Fibroblast of skin of scalp (primary cell): ENCODE data around the gene GLI1. TPM values are rescaled to one million over a fixed set of nuclear protein-coding genes. Genes with fewer than 3 reads are reported as not detected.
"Not testable (repeated sequence)": the region's sequence is repeated elsewhere in the genome, so short reads cannot be mapped to it uniquely, and the experiment has no call there.

Source experiments
- DNase-seq: peaks from one replicate; pipeline ENCODE4 v3.0.0-alpha.2; 2013
- polyA plus RNA-seq, 2 experiments: library from polyadenylated mRNA; unstranded; fragments of 120-200 nt; gene quantifications; one replicate each; pipeline ENCODE4 v1.2.1, GENCODE V29; 2013; ENCODE audit not compliant: insufficient read length in 2 of 2

GLI1 gene
- polyA plus RNA-seq (2013, experiment 1 of 2; ENCODE audit: insufficient read length), result 22.8 TPM
- 21.6 TPM for polyA plus RNA-seq (2013, experiment 2 of 2; ENCODE audit: insufficient read length)

DNA sequence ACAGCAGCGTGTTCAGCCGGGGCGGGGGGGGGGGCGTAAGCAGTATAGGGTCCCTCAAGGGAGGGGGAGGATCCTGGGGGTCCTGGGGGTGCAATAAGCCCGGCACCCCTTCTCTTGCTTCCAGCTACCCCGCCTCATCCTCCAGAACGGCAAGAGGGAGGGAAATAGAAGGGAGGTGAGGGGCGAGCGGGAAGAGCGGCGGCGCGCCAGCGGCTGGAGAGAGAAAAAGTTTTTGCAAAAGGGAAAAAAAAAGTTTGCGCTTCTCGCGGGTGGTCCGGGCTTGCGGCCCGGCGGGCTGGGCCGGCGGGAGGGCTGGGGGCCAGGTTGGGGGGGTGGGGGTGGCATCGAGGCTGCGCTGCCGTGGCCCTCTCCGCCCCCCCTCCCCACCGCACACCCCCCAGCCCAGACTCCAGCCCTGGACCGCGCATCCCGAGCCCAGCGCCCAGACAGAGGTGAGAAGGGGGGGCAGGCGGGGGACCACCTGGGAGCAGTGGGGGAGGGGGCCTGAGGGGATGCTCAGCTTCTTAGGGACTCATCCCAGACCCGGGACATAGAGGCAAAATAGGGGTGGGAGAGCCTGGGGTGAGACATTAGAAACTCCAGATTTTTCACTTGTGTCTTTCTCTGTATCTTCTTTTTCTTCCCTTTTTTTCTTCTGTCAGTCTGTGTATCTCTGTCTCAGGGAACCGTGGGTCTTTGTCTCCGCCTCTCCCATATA, at the start of gene GLI1:
TSS of gene GLI1 (plus strand) at position 36 of the 718 bp plus-strand sequence. CDS start 3,907 bp downstream, outside the sequence.
- no peak for DNase-seq

DNA sequence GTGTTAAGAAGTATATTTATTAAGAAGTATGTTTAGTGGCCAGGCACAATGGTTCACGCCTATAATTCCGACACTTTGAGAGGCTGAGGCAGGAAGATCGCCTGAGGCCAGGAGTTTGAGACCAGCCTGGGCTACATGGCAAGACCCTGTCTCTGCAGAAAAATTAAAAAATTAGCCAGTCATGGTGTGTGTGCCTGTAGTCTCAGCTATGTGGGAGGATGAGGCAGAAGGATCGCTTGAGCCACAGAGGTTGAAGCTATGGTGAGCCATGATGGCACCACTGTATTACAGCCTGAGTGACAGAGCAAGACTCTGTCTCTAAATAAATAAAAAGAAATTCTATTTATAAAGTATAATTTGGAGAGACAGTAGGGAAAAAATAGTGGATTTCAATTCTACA, 49.1 kb upstream of the GLI1 start:
- no peak for DNase-seq

DNA sequence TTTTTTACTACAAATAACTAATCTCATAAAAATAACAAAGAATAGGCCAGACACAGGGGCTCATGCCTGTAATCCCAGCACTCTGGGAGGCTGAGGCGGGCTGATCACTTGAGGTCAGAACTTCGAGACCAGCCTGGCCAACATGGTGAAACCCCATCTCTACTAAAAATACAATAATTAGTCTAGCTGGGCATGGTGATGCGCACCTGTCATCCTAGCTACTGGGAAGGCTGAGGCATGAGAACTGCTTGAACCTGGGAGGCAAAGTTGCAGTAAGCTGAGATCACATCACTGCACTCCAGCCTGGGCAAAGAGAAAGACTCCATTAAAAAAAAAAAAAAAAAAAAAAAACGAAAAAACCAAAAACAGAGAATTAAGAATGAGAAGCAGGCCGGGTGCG, 45.4 kb upstream of the GLI1 start:
- DNase-seq, result not testable (repeated sequence)

DNA sequence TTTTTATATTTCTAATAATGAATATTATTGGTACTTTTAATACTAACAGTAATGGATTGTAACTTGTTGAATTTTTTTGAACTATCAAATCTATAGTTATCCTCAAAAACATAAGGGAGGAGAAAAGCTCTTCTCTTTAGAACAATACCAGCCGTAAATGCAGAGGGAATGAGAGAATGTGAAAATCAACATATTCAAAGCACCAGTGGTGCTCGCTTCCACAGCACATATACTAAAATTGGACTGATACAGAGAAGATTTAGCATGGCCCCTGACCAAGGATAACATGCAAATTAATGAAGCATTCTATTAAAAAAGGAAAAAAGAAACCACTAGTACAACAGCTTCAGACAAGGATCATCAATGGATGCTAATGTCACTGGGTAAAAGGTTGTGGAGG, 44.5 kb upstream of the GLI1 start:
- no peak for DNase-seq

DNA sequence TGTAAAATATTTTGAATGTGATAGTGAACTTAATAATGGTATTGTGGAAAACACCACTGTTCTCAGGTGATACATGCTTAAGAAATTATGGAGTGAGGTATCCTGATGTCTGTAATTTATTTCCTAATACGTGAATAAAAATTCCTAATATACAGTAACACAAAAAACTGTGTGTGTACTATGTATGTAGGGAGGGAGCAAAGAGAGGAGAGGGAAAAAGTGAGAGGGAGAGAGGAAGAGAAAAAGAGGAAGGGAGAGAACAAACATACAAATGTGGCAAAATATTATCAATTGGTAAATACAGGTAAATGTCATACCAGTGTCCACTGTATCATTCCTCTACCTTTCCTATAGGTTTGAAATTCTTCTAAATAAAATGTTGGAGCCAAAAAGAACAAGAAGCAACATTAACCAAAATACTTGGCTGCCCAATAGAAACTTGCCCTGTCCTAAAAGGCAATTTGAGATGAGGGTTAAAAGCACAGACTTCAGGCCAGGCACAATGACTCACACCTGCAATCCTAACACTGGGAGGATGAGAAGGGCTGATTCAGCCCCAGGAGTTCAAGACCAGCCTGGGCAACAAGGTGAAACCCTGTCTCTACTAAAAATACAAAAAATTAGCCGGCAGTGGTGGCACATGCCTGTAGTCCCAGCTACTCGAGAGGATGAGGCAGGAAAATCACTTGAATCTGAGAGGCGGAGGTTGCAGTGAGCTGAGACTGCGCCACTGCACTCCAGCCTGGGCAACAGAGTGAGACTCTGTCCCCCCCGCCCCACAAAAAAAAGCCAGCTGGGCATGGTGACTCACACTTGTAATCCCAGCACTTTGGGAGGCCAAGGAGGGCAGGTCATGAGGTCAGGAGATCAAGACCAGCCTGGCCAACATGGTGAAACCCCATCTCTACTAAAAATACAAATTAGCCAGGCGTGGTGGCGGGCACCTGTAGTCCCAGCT, 43.3 kb upstream of the GLI1 start:
- DNase-seq, result peak; percentile 4

DNA sequence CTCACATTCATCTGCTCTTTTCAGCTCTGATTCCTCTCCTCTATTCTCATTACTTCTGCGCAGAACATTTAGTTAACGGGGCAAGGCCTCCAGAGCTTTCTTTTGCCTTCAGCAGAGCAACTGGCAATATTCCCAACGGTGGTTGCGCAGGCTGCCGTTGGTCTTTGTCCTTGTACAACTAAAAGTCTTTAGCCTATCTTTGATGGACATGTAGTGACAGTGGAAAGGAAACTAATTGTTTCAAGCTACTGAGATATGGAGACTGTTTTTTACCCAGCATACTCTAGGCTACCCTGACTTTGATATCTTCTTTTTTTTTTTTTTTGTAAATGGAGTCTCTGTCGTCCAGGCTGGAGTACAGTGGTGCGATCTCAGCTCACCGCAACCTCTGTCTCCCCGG, 41.3 kb upstream of the GLI1 start:
- DNase-seq, result no peak

DNA sequence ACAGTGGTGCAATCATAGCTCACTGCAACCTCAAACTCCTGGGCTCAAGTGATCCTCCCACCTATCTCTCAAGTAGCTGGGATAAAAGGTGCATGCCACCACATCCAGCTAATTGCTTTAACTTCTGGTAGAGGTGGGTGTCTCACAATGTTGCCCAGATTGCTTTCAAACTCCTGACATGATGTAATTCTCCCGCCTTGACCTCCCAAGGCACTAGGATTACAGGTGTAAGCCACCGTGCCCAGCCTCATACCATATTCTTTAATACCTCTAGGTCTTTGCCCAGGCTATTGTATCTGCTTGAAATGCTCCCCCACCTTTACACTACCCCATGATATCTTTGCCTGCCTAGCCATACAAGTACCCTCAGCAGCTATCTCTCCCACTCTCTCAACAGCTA, 40.1 kb upstream of the GLI1 start:
- DNase-seq, result no peak

DNA sequence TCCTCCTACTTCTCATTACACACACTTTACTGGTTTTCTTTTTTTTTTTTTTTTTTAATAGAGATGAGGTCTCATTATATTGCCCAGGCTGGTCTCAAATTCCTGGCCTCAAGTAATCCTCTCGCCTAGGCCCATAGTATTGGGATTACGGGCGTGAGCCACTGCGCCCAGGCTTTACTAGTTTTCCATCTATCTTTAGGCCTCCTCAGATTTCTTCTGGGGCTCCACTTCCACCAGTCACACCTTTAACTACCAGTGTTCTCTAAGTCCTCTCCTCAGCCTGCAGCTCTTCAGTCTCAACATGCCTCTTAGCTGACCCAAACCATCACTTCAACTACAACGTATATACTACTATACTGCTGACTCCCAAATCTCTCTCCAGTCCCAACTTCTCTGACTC, 39.1 kb upstream of the GLI1 start:
- no peak for DNase-seq

DNA sequence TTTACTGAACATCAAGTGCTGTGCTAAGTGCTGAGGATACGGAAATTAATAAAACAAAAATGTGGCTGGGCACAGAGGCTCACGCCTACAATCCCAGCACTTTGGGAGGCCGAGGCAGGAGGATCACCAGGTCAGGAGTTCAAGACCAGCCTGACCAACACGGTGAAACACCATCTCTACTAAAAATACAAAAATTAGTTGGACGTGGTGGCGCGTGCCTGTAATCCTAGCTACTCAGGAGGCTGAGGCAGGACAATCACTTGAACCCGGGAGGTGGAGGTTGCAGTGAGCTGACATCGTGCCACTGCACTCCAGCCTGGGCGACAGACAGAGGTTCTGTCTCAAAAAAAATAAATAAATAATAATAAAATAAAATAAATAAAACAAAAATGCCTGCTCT, 32.6 kb upstream of the GLI1 start:
- not testable (repeated sequence) for DNase-seq

DNA sequence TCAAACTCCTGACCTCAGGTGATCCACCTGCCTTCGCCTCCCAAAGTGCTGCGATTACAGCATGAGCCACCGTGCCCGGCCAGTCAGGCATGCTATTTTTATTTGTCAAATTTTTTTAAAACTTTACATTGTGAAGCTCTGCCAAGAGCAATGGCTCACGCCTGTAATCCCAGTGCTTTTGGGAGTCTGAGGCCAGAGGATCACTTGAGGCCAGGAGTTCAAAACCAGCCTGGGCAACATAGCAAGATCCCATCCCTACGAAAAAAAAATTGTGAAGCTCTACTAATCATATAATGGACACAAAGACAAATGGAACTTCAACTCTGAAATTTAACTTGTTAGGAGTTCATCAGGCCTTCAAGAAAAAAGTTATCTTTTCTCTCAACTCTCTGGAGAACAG, 30.6 kb upstream of the GLI1 start:
- DNase-seq, result no peak

DNA sequence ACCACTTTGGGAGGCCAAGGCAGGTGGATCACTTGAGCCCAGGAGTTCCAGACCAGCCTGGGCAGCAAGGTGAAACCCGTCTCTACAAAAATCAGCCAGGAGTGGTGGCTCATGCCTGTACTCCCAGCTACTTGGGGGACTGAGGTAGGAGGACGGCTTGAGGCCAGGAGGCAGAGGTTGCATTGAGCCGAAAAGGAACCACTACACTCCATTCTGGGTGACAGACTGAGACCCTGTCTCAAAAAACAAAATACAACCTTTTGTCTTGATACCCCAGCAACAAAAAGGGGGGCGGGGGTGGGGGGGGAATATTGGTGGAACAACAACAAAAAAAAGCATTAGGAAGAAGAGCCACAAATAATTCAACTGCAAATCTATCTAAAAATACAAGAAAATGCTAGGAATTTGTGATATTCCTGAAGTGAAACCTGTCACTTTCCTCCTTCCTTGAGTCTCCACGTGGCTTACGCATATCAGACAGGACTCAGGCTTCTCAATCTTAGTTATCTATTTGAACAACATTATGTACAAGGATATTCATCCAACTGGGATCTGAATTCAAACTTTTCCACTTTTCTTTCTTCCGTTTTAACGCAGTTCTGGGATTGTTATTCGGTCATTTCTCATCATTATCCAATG, 30.0 kb upstream of the GLI1 start:
- DNase-seq, result peak; percentile 6

DNA sequence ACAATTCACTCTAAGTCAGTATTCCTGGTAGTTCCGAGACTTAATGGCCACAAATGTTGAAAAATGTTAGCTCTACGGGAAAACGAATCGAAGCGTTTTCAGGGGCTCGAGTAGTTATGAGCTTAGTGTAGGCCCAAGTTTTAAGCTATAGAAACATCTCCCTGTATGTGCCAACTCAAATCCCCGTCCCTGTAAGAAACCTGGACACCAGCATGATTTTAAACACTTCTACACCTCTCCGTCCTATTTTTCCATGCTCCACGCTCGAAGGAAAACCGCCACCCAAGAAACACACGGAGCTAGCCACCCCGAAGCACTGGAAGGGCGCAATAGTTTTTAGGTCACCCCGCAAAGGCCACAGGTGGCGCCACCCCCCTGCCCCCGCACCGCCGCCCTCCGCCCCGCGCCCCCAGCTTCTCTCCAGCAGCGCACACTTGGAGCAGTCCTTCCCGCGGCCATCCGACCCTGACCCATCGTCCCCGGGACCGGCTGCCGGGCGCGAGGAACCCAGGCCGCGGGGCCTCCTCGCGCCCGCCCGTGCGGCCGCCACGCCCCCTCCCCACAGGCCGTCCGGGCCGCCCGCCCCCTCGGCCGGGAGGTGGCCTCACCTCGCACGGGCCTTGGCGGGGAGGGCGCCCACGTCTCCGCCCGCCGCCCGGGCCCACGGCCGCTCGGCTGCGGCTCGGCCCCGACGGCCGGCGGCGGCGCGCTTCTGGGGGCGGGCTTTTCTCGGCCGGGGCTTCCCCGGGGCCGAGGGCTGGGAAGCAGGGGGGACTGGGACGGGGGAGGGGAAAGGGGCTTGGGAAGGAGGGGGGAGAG, 29.3 kb upstream of the GLI1 start:
- DNase-seq, result peak; percentile 12

DNA sequence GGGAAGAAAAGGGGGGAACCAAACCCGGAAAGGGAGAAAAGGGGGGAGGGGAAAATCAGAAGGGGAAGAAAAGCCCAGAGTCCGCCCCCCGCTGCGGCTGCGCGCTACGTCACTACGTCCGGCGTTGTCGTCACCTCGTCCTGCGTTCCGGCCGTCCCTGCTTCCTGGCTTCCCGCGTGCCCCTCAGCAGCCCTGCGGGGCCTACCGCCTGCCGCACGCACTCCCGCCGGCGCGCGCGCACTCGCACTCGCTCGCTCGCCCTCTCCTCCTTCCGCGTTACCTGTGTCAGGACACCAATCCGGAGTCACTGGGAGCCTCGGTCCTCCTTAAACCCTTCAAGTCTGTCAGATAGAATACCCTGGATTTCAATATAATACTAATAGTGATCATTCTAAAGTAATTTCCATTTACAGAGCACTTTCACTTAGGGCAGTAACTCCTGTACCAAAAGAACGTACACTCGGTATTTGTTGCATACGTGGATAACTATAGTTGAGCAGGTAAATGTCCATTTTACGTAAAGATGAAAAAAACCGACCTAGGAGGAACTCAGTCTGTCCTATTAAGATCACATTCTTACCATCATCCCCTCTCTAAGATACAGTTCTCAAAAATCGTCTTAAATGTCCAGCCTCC, 28.5 kb upstream of the GLI1 start, which contains the start of gene R3HDM2:
TSS of gene R3HDM2 (minus strand) at position 113 of the 636 bp plus-strand sequence. CDS start 120,615 bp downstream, outside the sequence.
- DNase-seq, result peak; percentile 94

DNA sequence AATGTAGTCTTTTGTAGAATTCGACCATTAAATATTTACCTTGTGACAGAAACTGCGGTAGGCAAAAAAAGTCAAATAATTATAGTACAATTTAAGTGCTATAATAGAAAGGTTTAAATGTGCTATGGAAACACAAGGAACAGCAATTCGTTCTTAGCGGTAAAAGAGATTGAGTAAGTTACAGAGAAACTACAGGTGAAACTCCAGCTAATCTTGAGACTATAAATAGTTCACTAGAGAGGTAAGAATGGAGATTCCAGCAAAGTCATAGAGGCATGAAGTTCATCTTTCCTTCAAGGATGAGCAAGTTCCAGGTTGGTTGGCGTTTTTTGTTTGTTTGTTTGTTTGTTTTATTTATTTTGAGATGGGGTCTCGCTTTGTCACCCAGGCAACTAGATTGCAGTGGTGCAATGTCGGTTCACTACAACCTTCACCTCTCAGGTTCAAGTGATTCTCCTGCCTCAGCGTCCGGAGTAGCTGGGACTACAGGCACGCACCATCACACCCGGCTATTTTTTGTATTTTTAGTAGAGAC, 27.9 kb upstream of the GLI1 start:
- no peak for DNase-seq

DNA sequence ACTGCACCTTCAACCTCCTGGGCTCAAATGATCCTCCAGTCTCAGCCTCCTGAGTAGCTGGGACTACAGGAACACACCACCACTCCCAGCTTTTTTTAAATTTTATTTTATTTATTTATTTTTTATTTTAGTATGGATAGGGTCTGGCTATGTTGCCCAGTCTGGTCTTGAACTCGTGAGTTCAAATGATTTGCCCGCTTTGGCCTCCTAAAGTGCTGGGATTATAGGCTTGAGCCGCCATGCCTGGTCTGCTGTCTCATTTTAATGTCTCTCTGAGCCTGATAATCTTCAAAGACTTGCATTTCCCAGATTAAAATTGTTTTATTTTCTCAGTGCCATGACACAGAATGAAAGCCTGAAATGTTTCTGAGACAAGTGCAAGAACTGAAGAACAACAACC, 26.2 kb upstream of the GLI1 start:
- DNase-seq, result no peak

DNA sequence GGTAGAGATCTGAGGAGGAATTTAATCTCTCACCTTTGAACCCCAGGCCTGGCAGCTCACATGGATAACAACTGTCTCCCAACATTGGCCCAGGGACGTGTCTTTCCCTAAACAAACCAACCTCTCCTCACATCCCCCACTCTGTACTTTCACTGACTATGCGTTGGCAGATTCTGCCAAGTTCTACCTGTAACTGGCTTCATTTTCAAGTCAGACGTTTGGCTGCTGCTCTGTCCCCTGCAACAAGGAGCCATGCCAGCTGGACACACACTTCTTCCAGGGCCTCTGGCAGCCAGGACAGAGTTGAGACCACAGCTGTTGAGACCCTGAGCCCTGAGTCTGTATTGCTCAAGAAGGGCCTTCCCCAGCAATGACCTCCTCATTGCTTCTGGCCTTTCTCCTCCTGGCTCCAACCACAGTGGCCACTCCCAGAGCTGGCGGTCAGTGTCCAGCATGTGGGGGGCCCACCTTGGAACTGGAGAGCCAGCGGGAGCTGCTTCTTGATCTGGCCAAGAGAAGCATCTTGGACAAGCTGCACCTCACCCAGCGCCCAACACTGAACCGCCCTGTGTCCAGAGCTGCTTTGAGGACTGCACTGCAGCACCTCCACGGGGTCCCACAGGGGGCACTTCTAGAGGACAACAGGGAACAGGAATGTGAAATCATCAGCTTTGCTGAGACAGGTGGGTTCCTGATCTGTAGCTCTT, 24.9 kb upstream of the GLI1 start, which contains the start of gene INHBC:
TSS of gene INHBC (plus strand) at position 268 of the 707 bp plus-strand sequence. CDS start at position 371, 103 bp downstream.
- DNase-seq, result no peak

DNA sequence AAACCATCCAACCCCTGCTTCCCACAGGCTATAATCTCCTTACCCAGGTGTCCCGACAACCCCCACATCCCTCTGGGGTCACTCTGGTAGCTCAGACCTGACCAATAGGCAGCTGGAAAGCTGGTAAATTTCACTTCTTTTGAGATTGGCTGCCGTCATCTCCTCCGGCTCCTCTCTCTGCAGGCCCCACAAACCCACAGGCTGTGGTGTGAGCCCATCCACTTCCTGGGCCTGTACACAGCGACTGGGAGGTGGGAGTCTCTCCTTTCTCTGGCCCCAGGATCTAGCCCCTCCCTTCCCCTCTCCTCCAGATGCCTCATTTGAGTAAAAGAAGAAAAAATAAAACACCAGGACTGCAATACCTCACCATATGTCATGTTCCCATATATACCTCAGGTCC, 24.3 kb upstream of the GLI1 start:
- DNase-seq, result no peak

DNA sequence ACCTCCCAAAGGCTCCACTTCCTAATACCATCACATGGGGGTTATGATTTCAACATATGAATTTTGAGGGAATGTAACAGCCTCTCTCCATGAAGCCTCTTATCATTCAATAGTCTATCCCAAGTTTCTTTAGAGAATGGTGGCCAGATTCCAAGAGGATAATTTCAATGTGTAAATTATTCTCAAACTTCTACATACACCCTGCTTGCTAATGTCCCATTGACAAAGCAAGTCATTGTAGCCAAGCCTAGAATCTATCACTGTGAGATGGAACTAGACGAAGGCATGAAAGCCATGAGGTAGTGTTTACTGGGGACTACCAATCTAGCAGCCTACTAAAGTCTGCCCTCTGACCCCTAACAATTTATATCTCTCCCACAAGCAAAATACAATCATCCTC, 21.2 kb upstream of the GLI1 start:
- no peak for DNase-seq

DNA sequence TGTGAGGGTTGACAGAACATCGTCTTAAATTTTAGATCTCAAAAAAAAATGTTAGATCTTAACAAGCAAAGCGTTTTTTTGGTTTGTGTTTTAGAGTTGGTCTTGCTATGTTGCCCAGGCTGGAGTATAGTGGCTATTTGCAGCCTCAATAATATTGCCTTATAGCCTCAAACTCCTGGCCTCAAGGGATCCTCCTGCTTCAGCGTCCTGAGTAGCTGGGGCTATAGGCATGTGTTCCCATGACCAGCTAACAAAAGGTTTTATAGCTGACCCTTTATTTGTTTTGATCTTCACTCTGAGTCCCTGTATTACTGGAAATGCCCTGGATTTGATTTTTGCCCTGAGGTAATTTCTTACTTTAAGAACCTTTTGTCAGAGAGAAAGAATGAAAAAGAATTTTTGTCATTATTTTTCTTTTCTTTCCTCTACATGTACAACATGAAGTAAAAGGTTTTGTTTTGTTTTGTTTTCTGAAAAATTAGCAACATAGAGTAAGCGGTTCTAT, 19.8 kb upstream of the GLI1 start:
- no peak for DNase-seq

DNA sequence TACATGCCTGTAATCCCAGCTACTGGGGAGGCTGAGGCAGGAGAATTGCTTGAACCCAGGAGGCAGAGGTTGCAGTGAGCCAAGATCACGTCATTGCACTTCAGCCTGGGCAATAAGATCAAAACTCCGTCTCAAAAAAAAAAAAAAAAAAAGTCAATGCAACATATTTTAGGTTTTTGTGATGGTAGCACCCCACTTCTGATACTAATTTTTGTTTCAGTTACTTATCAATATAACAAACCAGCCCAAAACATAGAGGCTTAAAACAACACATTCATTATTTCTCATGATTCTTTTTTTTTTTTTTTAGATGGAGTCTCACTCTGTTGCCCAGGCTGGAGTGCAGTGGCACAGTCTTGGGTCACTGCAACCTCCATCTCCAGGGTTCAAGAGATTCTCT, 18.2 kb upstream of the GLI1 start:
- DNase-seq, result not testable (repeated sequence)
